AG09319 (cell line): ENCODE data around the gene GYS1.

Source experiments
- DNase-seq: peaks from one replicate; pipeline ENCODE4 v3.0.0-alpha.2; 2010; ENCODE audit warnings: low read depth; ENCODE audit errors: extremely low read depth
- CTCF ChIP-seq: IDR thresholded peaks from 2 replicates; pipeline ENCODE4 v1.5.1; 2011; ENCODE audit warnings: low read depth, mild to moderate bottlenecking, inconsistent platforms, low read length, moderate library complexity

The GYS1 gene

GRCh38 chr19:48953141-48953540 is 40.0 kb downstream of the GYS1 start:
- TF ChIP-seq CTCF = no peak

GRCh38 chr19:48950830-48951519 is 42.1 kb downstream of the GYS1 start:
- DNase-seq = no peak
- no peak for TF ChIP-seq CTCF

More at GRCh38 chr19:48953141-48953540, 40.0 kb downstream of the GYS1 start:
- no peak for DNase-seq

GRCh38 chr19:48950159-48950558 is 43.0 kb downstream of the GYS1 start:
- TF ChIP-seq CTCF = no peak
- DNase-seq = no peak

- no peak for TF ChIP-seq CTCF
- no peak for DNase-seq
These were observed 45.9 kb downstream of the GYS1 start for GRCh38 chr19:48947258-48947542.

- TF ChIP-seq CTCF = no peak
- no peak for DNase-seq
These were observed 46.4 kb downstream of the GYS1 start for GRCh38 chr19:48946463-48947257.

GRCh38 chr19:48945817-48946216 is 47.3 kb downstream of the GYS1 start:
- TF ChIP-seq CTCF = no peak
- no peak for DNase-seq

- no peak for TF ChIP-seq CTCF
- DNase-seq = no peak
These were observed 47.7 kb downstream of the GYS1 start for GRCh38 chr19:48945415-48945814.
